Ovary (tissue), 3 donors: Measurements from ENCODE around the gene ATXN3.

Experiments
- POLR2A ChIP-seq: fragments of 450-650 bp; IDR thresholded peaks from one replicate; pipeline ENCODE4 v1.6.1; 2017; ENCODE audit warnings: antibody characterized with exemption, mild to moderate bottlenecking, moderate library complexity
- TF ChIP-seq, protein P1 (sequence below), 3 donors: fragments of 450-650 bp in 2 of 3; fragments of 200-600 bp in 1 of 3; IDR thresholded peaks; one replicate each; pipeline versions ENCODE4 v1.5.1 to v1.8.0; 2016 to 2022; ENCODE audit warnings: antibody characterized with exemption in 3 of 3, mild to moderate bottlenecking in 1 of 3
- donor health status: DM: no; HTN: no; CAD: no.

DNA sequence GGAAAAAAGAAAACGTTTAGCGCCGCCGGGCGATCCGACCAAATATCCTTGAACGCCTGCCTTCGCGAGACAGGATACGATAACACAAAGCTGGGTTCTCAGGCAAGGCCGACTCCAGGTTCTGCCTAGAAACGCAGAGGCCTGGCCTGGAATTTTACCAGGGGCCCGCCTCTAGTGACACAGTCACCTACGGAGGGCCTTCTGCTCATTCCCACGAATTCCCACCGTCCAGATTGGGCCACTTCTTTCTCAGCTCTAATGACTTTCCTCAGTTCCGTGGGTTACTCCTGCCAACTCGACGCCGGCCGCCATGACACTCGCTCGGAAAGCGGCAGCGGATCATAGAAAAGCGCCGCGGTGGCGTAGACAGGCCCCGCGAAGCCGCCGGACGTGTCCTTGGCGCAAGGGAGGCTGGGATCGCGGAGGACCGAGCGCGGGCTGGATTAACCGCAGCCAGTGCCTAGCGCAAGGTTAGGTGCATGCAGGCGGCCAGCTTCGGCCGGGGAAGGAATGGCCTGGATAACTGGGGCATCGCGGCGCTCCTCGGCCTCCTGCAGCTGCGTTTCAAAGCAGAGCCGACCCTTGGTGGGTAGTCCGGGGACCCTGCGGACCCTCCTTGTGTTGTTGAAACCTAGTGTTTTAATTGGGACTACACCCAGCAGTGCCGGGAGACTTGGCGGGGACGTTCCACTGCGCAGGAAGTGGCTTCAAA lies 66.5 kb downstream of the ATXN3 start, which contains the start of gene TRIP11:
- TF ChIP-seq, protein P1, sequence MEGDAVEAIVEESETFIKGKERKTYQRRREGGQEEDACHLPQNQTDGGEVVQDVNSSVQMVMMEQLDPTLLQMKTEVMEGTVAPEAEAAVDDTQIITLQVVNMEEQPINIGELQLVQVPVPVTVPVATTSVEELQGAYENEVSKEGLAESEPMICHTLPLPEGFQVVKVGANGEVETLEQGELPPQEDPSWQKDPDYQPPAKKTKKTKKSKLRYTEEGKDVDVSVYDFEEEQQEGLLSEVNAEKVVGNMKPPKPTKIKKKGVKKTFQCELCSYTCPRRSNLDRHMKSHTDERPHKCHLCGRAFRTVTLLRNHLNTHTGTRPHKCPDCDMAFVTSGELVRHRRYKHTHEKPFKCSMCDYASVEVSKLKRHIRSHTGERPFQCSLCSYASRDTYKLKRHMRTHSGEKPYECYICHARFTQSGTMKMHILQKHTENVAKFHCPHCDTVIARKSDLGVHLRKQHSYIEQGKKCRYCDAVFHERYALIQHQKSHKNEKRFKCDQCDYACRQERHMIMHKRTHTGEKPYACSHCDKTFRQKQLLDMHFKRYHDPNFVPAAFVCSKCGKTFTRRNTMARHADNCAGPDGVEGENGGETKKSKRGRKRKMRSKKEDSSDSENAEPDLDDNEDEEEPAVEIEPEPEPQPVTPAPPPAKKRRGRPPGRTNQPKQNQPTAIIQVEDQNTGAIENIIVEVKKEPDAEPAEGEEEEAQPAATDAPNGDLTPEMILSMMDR (IDR thresholded peaks at IDR 0.05) = peak in 1 of 3 donors; percentile 13
- TF ChIP-seq POLR2A = no peak
